HG03196 (cell line): Measurements from ENCODE around the gene INO80B.
"Not testable (repeated sequence)": the region's sequence is repeated elsewhere in the genome, so short reads cannot be mapped to it uniquely, and the experiment has no call there.

ENCODE experiments used
- ATAC-seq: cut with Tn5 transposase; IDR thresholded peaks from one replicate; pipeline ENCODE4 v1.9.1; 2021; ENCODE audit not compliant: unreplicated experiment

Gene INO80B

DNA sequence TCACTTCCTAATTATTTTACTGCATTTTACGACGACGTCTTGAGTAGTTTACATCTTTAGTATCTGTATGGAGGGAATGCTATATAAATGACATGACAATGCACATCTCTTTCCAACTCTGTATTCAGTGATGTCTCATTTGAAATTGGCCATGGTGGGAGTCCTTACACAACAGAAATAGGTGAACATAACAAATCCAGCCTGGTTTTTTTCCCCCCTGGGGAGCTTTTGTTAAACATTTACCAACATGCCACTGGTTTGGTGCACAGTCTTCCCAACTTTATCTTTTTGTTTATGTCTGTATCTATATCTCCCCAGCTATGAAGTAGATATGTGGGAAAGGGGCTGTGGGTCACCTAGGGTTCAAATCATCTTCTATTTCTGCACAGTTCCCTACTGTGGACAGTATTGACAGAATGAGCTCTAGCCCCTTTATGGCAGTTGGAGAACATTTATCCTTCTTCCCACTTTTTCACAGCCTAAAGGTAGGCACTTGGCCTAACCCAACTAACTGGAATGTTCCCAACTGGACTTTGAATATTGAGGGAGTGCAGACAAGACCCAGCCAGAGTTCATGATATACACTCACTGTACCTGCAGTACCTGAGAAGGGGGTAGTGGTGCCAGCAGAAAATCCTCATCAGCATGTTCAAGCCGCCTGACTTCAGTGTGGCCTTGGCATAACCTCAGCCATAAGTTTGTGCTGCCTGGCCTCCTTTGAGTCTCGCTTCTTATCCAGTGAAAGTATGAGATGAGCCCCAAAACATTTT is 7.5 kb upstream of the INO80B start:
- ATAC-seq = no peak

DNA sequence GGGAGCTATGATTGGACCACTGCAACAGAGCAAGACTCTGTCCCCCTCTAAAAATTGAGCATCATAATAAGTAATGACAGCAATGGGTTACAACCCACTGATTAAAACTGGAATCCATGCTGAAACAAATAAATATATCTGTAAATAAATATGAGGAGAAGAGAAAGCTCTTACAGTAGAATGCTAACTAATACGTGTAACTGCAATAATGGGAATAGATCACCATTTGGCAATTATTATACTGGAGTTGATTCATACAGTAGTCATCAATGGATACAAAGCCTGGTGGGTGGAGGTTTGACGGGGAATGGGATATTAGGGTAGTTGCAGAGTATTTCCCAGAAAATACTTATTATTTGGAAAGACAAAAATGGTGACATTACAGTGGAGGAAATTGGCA is 6.1 kb upstream of the INO80B start:
- ATAC-seq = no peak

DNA sequence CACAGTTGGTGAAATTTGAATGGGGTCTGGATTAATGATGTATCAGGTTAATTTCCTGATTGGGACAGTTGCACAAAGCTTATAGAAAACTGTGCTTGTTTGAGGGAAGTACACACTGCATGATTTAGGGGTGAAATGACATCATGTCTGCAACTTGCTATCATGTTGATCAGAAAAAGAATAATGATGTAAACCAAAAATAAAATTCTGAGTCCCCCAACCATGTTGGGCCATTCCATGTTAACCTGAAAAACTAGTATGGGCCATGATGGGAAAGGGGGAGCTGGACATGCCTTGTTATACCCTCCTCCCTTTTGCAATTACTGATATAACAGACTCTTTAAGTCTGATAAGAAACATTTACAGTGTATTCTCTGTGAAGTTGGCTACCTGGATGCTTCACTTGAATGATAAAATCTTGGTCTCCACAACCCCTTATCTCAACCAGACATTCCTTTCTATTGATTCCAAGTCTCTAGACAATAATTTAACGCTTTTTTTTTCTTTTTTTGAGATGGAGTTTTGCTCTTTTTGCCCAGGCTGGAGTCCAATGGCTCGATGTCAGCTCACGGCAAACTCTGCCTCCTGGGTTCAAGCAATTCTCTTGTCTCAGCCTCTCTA is 4.2 kb upstream of the INO80B start:
- no peak for ATAC-seq

DNA sequence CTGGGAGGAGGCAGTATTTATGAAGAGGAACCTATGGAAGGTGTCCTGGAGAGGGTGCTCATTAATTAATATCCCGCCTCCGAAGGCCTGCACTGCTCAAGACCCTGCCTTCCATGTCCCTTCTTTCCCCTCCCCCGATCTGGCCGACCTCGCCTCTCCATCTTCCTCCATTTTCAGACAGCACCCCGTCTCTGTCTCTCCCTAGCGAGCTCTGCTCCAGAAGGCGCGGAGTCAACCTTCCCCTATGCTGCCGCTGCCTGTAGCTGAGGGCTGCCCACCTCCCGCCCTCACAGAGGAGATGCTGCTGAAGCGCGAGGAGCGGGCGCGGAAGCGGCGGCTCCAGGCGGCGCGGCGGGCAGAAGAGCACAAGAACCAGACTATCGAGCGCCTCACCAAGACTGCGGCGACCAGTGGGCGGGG is 2.3 kb downstream of the INO80B start:
- ATAC-seq = no peak

DNA sequence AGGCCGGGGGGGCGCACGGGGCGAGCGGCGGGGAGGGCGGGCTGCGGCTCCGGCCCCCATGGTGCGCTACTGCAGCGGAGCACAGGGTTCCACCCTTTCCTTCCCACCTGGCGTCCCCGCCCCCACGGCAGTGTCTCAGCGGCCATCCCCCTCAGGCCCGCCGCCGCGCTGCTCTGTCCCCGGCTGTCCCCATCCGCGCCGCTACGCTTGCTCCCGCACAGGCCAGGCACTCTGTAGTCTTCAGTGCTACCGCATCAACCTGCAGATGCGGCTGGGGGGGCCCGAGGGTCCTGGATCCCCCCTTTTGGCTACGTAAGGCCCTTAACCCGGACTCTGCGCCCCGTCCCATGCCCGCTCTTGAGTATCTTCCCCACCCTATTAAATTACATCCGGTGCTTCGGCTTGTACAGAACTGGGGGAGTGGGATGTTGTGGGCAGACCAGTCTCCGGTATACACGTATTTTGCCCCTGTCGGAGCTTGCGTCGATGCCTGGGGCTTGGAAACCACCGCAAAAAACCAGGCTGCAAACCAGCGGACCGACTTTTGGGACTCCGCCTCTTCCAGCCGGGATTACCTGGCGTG is 2.8 kb downstream of the INO80B start:
- peak; percentile 37 for ATAC-seq

DNA sequence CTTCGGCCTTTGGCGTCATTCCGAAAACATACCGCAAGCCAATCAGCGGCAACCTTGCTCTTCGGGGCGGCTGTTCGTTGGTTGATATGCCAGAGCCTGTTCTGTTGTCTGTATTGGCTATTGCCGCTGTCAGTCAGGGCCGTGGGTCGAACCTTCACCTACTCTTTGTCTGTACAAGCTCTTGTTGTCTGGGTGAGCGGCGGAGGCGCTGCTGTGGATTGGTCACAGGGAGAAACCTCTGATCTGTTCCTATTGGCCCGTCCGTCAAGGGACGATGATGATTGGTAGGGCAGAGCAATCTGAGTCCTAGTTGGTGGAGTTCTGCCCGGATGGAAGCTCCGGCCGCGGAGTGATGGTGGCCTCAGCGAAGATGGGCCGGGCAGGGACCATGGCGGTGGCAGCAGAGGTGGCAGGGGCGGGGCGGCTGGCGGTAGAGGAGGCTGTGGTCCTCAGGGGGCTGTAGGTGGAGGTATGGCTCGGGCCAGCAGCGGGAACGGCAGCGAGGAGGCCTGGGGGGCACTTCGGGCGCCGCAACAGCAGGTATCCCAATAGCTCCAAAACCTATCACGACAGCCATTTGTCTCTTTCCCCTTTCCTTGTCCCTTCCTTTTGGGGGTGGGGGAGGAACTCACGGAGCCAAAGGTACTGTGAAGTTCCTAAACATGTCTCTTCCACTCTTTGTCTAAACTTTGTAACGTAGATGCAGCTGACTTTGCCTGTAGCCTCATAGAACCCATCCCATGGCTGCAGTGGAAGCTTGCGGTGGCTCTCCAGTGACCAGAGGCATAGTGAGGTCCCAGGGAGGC is 3.4 kb downstream of the INO80B start, which contains the start of gene WBP1:
WBP1 (plus strand) TSS at position 307 of the 806 bp plus-strand sequence; CDS start at position 472, 165 bp downstream.
- ATAC-seq = peak; percentile 79

DNA sequence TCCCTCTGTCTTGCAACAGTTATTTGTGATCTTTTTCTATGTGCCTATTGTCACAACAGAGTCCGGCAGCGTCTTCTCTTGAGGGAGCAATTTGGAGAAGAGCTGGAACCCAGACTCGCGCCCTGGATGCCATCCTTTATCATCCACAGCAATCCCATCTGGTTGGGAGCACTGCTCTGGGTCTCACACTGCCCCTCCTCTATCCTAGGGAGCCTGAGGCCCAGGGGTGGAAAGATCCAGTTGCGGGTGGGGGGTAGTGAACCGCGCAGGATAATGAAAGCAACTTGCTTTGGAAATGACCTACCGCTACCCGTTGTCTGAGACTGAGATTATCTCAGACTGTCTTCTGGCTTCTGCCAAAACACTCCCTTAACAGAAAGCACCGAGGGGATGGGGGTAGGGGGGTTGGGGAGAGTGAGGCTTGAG is 4.1 kb downstream of the INO80B start:
- no peak for ATAC-seq

DNA sequence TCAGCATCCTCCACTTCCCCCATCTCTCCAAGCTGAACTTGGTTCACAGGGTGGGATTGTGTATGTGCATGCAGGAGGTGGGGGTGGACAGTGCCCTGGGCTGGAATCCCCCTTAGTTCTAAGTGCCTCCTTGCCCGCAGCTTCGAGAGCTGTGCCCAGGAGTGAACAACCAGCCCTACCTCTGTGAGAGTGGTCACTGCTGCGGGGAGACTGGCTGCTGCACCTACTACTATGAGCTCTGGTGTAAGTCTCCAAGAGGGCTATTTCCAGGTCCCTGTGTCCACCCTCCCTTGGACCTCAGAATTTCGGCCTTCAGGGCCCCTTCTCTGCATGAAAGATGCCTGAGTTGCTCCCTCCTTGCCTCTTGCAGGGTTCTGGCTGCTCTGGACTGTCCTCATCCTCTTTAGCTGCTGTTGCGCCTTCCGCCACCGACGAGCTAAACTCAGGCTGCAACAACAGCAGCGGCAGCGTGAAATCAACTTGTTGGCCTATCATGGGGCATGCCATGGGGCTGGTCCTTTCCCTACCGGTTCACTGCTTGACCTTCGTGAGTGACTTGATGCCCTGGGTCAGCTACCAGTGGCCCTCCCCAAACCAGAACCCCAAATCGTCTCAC is 4.7 kb downstream of the INO80B start:
- ATAC-seq = not testable (repeated sequence)

DNA sequence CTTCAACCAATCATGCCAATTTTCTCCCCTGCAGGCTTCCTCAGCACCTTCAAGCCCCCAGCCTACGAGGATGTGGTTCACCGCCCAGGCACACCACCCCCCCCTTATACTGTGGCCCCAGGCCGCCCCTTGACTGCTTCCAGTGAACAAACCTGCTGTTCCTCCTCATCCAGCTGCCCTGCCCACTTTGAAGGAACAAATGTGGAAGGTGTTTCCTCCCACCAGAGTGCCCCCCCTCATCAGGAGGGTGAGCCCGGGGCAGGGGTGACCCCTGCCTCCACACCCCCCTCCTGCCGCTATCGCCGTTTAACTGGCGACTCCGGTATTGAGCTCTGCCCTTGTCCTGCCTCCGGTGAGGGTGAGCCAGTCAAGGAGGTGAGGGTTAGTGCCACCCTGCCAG is 5.3 kb downstream of the INO80B start:
- ATAC-seq = not testable (repeated sequence)

DNA sequence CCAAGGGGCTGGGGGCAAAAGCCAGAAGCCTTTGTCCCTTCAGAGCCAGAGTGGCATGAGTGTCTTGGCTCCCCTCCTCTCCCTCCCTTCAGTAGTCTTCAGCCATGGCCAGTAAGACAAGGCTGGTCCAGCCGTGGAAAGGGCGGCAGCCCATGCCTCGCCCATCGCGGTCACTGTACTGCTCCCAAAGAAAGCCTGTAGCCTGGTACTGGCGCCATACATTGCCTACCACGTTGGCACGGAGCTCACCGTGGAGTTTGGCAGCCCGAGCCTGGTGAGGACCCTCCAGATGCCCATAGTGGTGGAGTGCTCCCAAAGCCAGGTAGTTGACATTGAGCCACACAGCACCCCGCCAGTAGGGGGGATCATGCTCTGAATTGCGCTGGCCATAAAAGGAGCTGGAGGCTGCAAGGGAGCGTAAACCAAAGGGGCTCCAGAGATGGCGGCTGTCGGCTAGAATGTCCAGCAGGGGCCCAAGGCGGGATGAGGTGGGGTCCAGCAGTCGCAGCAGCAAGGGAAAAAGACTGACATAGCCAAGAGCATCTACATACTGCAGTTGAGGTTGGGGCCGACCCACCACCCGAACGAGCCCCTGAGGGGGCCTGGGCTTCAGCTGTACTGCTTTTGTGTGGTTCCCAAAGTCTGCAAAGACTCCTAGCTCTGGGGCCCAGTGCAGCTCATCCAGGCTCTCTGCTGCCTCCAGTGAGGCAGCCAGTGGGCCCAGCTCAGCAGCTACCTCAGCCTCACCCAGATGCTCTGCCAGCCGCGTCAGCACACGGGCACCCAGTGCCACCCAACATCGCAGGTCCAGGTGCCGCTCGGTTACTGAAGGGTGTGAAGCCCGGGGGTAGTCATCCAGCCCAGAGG is 6.5 kb downstream of the INO80B start:
- no peak for ATAC-seq

DNA sequence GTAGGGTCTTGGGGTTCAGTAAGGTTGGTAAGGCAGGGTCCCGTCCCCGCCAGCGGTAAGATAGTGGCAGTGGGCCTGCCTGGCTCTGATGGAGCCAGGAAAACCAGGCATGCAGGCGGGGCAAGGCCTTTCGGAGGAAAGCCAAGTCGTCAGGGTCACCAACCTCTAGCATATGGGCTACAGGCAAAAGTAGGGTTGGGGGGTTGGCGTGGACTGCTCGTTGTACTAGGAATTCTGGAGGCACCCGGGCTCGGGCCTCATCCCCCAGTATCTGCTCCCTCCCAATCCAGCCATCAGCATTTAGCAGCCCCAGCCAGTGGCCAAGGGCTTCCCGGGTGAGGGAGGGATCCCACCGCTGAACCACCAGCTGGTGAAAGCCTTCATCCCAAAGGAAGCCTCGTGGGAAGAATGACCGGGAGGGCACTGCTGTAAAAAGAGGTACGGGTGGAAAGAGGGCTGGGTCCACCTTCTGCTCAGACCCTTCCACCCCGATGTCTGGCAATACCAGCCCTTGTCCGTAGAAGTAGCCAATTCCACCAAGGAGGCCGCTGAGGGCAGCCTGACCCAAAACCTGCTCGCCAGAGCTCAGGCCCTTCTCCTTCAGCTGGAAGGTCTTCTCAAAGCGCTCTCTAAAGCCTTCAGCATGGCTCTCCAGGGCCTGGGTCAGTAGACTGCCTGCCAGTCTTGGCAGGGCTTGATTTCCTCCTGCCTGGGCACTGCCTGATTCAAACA is 7.3 kb downstream of the INO80B start:
- ATAC-seq = no peak

DNA sequence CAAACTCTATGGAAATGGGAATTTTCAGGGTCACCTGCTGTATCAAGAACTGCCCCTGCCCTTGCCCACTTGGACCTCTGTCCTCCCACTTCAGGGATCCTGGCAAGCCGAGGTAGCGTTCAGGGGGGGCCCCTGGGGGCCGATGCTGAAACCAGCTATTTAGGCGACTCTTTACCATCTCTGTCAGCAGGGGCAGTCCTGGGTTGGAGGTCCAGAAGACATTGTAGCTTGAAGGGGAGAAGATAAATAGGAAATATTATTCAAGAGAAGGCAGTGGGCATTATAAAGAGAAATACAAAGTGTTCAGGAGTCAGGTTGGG is 7.9 kb downstream of the INO80B start:
- no peak for ATAC-seq

DNA sequence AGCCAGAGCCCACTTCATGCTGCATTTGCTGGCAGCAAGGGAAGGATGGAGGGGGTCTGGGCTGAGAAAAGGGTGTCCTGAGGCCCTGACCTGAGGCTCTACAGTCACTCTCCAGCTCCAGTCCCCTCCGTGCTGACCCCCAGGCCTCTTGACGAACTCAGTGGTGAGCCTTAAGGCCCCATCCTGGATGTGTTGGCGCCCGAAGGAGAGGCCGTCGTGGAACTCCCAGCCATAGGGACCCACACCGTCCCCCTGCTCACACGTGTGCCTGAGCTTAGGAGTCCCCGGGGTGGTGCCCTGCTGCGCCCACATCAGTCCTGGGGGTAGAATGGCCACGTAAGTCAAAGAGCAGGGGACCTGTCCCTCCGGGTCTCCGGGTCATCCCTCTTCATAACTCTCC is 9.5 kb downstream of the INO80B start:
- no peak for ATAC-seq

DNA sequence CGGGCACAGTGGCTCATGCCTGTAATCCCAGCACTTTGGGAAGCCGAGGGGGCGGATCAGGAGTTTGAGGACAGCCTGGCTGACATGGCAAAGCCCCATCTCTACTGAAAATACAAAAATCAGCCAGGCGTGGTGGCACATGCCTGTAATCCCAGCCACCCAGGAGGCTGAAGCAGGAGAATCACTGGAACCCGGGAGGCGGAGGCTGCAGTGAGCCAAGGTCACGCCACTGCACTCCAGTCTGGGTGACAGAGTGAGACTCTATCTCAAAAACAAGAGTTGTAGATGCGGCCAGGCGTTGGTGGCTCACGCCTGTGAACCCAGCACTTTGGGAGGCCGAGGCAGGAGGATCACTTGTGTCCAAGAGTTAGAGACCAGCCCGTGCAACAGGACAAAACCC is 15.9 kb downstream of the INO80B start:
- ATAC-seq = not testable (repeated sequence)

DNA sequence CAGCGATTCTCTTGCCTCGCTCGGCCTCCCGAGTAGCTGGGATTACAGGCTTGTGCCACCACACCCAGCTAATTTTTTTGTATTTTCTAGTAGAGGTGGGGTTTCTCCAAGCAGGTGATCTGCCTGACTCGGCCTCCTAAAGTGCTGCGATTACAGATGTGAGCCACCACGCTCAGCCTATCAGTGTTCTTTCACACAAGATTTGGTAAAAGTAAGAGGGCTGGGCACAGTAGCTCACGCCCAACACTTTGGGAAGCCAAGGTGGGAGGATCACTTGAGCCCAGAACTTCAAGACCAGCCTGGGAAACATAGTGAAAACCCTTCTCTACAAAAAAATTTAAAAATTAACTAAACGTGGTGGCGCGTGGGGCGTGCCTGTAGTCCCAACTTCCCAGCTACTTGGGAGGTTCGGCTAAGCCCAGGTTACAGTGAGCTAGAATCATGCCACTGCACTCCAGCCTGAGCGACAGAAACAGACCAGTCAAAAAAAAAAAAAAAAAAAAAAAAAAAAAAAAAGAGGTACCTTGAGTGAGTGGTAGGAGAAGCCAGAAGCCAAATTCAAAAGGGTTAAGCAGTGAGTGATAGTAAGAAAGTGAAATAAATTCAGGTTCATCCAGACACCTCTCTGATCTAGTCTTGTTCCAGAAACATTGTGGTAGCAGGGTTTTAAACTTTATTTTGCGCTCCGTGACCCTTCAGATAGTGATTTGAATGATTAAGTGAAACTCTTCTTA is 16.6 kb downstream of the INO80B start:
- ATAC-seq = no peak

DNA sequence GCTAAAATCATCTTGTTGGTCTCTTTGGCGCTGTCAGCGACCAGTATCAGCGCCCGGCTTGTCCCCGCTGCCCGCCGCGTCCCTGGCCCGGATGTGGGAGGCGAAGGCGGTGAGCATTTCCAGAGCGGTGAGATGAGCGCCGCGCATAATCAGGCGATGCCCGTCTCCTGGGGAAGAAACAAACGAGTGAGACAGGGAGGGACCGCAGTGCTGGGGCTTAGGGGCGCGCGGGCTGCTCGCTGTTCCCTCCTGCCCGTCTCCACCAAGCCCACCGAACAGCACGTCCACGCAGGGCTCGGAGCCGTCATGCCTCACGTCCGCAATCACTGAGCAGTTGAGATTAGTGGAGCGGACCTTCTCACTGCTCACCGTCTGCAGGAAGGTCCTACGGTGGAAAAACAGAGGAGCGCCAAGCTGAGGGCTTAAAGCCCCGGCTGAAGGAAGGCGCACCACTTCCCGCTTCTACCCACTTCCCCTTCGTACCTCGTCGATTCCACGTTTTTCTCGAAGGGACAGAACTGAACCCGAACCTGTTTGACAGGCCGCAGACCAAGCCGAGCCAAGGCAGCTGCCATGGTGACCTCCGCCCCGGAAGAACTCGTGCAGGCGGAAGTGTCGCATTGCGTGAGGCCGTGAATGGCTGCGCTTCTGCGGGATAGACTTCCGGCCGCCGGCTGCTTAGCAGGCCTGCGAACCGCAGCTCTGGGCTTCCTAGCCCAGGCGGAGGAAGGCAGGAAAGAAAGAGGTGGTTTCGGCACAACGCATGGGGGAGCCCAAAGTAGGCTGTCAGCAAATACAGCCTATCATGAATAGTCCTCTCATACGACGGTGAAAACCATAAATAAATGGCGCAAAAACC is 17.4 kb downstream of the INO80B start, which contains the start of gene MRPL53:
MRPL53 (minus strand) TSS at position 595 of the 859 bp plus-strand sequence; CDS start at position 575, 20 bp downstream.
- ATAC-seq = peak; percentile 85

DNA sequence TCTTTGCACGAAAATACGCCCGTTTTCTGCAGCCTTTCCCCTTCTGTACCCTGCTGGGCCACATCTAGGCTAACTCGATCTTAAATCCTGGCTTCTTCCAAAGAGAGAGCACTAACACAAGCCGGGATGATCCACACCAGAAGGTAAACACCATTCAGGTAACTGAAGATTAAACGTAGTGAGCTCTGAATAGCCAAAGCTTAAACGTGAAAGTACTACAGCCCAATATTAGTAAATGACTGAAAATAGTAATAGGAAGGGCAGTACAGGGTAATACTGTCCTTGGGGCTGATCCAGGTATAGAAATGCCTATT is 18.0 kb downstream of the INO80B start:
- ATAC-seq = peak; percentile 1

DNA sequence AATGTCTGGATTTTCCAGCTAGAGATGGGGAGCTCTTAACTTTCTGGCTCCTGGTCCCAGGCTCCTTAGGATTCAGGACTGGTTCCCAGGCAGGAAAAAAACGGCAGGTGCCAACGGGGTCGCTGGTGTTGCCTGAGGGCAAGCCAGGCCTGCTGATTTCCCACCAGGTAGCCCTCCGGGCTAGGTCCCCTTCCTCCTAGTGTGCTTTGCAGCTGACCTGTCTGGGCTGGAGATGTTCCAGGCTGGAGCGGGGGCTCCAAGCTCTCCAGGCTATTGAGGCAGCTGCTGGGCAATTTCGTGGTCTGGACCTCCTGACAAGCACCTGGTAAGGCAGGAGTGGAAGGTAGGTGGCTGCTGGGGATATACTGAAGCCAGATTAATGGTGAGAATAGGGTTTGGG is 19.6 kb downstream of the INO80B start:
- ATAC-seq = no peak
